Right renal pelvis (tissue), 4 donors: ENCODE data around the gene TLE2. TPM values are rescaled to one million over a fixed set of nuclear protein-coding genes. Genes with fewer than 3 reads are reported as not detected.
"Not testable (repeated sequence)": the region's sequence is repeated elsewhere in the genome, so short reads cannot be mapped to it uniquely, and the experiment has no call there.

Experiments
- DNase-seq, 4 donors: peaks; one replicate each; pipeline ENCODE4 v3.0.0-alpha.2; 2013; ENCODE audit warnings: low read depth in 4 of 4, low spot score in 3 of 4, missing footprints in 1 of 4
- polyA plus RNA-seq, 4 donors: library from polyadenylated mRNA; unstranded; fragments of 120-200 nt; gene quantifications; one replicate each; pipeline ENCODE4 v1.2.1, GENCODE V29; 2013; ENCODE audit not compliant: insufficient read length in 4 of 4

TLE2 gene
- polyA plus RNA-seq, 4 donors = 35.5 to 44.0 (median 39.0) TPM

DNA sequence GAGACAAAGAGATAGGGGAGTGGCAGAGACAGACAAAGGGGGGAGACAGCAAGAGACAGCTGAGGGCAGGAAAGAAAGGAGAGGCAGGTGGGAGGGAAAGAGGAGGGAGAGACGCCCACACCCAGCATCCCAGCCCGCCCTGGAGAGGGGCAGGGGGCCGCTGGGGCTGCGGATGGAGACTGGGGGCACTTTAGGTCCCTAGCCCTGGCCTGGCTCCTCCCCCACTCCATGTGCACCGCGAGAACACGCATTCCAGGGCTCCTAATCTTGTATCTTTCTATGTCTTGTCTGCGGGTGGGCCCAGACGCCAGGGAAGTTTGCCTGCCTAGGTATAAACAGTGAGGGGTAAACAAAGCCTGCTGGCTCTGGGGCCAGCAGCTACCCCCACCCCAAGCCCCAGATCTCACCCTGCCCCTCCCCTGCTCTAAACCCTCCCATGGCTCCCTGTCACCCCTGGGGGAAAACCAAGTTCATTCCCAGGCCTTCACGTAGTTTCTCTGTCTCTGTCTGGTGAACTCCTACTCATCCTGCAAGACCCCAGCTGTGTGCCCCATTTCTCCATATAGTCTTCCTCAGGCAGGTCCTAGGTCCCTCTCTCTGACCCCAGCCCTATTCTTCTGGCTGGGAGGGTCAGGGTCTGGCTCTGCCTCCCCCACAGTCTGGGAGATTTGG is 27.5 kb upstream of the TLE2 start:
- no peak for DNase-seq

- DNase-seq = no peak
Observed at GRCh38 chr19:3055741-3056416, 26.8 kb upstream of the TLE2 start.

- DNase-seq = no peak
Observed at GRCh38 chr19:3054972-3055740, 26.1 kb upstream of the TLE2 start.

- no peak for DNase-seq
Observed at GRCh38 chr19:3054265-3054971, 25.3 kb upstream of the TLE2 start.

DNA sequence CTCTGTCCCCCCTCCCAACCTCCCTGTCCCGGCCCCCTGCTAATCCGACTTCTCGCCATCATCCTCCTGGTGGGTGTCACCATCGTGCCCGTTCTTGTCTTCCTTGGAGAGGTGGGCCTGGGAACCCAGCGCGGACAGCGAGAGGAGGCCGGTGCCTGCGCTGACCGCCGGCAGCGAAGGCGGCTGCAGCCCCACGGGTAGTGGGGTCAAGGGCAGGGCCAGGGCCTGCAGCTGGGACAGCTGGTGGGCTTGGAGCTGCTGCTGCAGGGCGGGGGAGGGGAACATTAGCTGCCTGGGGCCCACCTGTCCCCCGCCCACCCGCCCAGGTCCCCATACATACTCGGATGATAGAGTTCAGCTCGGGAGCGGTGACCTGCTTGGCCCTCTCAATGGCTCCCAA is 24.7 kb upstream of the TLE2 start:
- no peak for DNase-seq

DNA sequence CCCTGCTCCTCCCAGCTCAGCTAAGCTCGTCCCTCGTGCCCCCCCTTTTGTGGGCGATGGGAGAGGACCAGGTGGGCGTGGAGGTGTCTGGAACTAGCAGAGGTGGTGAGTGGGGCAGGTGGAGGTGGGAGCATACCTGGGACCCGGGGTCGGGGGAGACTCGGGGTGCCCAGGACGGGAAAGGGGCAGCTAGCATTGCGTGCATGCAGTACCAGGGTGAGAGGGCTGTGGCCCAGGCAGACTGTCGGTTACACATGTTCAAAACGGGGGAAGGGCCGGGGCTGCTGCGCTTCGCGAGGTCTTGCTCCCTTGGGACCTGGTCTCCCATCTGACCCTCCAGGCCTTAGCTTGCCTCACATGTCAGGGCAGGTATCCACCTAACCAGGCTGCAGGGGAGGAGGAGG is 24.1 kb upstream of the TLE2 start:
- DNase-seq = no peak

DNA sequence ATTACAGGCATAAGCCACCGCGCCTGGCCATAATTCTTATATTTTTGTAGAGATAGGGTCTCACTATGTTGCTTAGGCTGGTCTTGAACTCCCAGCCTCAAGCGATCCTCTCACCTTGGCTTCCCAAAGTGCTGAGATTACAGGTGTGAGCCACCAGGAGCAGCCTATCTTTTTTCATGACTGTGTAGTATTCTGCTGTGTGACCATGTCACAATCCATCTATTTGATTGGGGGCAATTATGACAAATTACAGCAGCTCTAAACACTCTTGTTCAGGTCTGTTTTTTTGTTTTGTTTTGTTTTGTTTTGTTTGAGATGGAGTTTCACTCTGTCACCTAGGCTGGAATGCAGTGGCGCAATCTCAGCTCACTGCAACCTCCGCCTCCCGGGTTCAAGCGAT is 20.9 kb upstream of the TLE2 start:
- DNase-seq = not testable (repeated sequence)

- no peak for DNase-seq
Observed at GRCh38 chr19:3049089-3049488, 20.0 kb upstream of the TLE2 start.

GRCh38 chr19:3048190-3048533 is 19.1 kb upstream of the TLE2 start:
- DNase-seq = no peak

- DNase-seq = peak in 1 of 4 donors; percentile 76
Observed at GRCh38 chr19:3047496-3048189, 18.6 kb upstream of the TLE2 start.

DNA sequence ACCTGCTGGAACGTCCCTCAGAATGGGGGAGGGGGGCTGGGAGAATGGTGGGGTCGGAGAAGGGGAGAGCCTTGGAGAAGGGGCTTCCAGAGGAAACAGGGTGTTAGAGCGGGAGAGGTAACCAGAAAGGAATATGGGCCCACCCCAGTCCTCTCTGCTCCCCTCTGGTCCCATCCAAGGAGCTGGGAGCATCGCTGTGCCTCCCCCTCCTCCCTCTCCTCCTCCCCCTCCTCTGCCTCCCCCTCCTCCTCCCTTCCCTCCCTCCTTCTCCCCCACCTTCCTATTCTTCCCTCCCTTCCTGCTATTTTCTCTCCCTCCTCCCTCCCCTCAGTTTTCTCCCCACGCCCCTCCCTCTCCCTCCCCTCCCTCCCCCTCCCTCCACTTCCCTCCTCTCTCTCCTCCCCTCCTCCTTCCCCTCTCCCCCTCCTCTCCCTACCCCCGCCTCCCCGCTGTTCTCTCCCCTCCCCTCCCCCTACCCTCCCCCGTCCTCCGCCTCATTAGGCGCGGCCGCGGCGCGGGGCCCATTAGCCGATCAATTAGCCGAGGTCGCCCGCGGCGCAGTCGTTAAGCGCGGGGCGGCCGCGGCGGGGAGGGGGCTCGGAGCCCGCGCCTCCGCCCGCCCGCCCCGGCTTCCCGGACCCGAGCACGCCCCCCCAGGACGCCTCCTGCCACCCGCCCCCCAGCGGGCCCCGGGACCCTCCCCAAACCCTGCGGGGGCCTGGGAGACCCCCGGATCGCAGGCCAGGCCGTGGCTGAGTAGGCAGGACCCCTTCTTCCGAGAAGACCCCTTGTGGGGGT is 17.8 kb upstream of the TLE2 start:
- DNase-seq = peak in 1 of 4 donors; percentile 71

- DNase-seq = no peak
Observed at GRCh38 chr19:3045885-3046697, 17.0 kb upstream of the TLE2 start.

DNA sequence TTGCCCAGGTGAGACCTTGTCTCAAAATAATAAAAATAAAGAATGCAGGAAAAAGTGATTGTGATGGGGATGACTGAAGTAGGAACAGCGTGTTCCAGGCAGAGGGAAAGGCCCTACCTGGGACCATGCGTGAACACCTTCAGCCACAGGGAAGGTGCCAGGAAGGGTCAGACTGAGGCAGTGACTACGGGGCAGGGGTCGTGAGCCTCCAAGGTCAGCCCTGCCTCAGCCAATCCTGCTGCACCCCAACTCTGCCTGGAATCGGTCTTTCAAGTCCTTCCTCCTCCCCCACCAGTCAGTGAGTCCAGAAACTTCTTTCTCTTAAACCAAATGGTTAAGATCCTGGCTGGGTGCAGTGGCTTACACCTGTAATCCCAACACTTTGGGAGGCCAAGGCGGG is 16.1 kb upstream of the TLE2 start:
- no peak for DNase-seq

DNA sequence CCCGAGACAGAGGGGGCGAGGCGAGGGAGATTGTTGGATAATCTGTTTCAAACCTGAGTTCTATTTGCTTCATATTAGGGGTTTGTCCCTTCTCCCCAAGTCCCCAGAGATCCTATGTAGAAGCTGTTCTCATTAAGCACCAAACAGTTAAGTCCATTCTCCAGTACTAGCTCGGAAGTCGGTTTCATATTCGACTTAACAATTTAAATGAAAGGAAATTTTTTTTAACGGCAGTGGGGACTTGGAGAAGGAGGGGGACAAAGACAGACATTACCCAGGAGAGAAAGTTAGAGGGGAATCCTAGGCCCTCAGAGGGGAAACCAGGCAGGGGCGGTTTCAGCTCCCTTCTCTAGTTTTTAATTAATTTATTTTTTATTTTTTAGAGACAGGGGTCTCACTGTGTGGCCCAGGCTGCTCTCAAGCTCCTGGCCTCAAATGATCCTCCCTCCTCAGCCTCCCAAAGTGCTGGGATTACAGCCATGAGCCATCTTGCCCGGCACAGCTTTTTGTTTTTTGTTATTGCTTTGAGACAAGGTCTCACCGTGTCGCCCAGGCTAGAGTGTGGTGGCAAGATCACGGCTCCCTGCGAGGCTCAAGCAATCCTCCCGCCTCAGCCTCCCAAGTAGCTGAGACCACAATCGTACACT is 13.7 kb upstream of the TLE2 start:
- DNase-seq = no peak

GRCh38 chr19:3041761-3042620 is 12.9 kb upstream of the TLE2 start:
- no peak for DNase-seq

DNA sequence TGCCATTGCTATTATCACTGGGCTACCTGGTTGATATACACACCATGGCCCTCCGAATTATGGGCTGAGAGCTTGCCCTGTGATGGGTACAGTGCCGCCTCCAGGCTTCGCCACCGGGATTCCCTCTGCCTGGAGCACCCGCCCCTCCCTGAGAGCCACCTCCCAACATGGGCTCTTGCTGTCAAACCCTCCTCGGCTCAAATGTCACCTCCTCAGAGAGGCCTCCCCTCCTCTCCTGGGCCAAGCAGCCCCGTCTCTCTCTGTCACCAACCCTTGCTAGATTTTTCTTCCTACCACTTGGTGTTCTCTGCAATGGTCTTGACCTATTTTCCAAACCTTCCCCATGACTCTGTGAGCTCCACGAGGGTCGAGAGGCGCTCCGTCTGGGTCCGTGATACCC is 12.2 kb upstream of the TLE2 start:
- no peak for DNase-seq

DNA sequence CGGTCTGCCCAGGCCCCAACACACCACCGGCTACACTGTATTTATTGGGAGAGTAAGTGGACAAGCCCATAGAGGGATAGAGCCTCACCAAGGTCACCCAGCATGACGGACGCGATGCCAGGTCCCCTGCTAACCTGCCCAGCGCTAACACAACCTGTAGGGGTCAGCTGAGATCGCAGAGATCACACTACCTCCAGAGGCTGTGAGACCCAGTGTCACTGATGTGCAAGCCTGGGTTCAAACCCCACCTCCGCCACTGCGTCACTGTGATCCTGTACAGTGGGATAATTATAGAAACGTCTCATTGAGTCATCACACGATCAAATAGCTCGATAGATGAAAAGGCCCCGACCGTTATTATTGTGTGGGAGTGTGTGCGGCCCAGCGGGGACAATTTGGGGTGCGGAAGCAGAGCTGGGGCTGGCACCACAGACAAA is 10.6 kb upstream of the TLE2 start:
- DNase-seq = no peak
